HepG2 (cell line): ENCODE data around the gene TNFAIP8L3. TPM values are rescaled to one million over a fixed set of nuclear protein-coding genes. Genes with fewer than 3 reads are reported as not detected.
A peak's percentile ranks its signal among the peaks of the same experiment; 100 is the strongest.
"Not testable (repeated sequence)": the region's sequence is repeated elsewhere in the genome, so short reads cannot be mapped to it uniquely, and the experiment has no call there.

ENCODE experiments used
- ATAC-seq: fragments of 200-7000 bp; cut with Tn5 transposase; 3 replicates; pipeline ENCODE4 v1.9.1; 2020; ENCODE audit warnings: mild to moderate bottlenecking, moderate library complexity
- BruUV-seq: library from RNA; stranded (reverse); fragments of 400-500 nt; replicated peaks from 2 replicates; lab custom pipeline; 2021; lab: Mats Ljungman, UMichigan
- CTCF ChIA-PET: fragments of 300-600 bp; formaldehyde crosslinking; extraction: SDS; loops from one replicate; lab custom pipeline; 2021; ENCODE audit warnings: low total read pairs, inconsistent platforms, low intra/inter-chr PET ratio; lab: Yijun Ruan, JAX
- POLR2A ChIA-PET: fragments of 350-600 bp; sonication (Branson Sonifier 250); formaldehyde crosslinking; loops from one replicate; lab custom pipeline; 2020; ENCODE audit warnings: antibody characterized with exemption, inconsistent platforms; lab: Yijun Ruan, JAX
- DNase-seq: peaks from one replicate; pipeline ENCODE4 v3.0.0-alpha.2; 2015; ENCODE audit warnings: low spot score
- FAIRE-seq: peaks from 3 replicates; lab custom pipeline; 2011; peaks lifted over from hg19 to GRCh38; lab: Jason Lieb, UNC
- H2AFZ ChIP-seq: one replicate; pipeline ENCODE4 v1.6.1; 2011; ENCODE audit warnings: low read length, inconsistent platforms
- H3K27ac ChIP-seq: fragments of 300-600 bp; 3 replicates; pipeline ENCODE4 v1.8.0; 2011; ENCODE audit warnings: mixed run types, mild to moderate bottlenecking, mixed read lengths, low read length, inconsistent platforms; ENCODE audit not compliant: insufficient read depth; ENCODE audit errors: extremely low read length
- H3K27me3 ChIP-seq, 2 experiments: fragments of 200-600 bp in 1 of 2; 2 replicates in 1 of 2; 3 replicates in 1 of 2; pipeline versions ENCODE4 v1.6.0 to v1.8.0; 2011; ENCODE audit warnings: low read length in 2 of 2, mild to moderate bottlenecking in 2 of 2, moderate library complexity in 2 of 2, inconsistent platforms in 1 of 2; ENCODE audit not compliant: insufficient read depth in 2 of 2, control insufficient read depth in 1 of 2
- H3K36me3 ChIP-seq, 2 experiments: fragments of 200-600 bp in 1 of 2; replicated peaks in 1 of 2; 2 replicates in 1 of 2; 3 replicates in 1 of 2; pipeline versions ENCODE4 v1.5.1 to v1.8.0; 2011; ENCODE audit warnings: low read length in 2 of 2, inconsistent platforms in 1 of 2; ENCODE audit not compliant: insufficient read depth in 2 of 2, control insufficient read depth in 1 of 2
- H3K4me1 ChIP-seq: 2 replicates; pipeline ENCODE4 v1.5.1; 2012; ENCODE audit warnings: low read length, inconsistent platforms; ENCODE audit not compliant: insufficient read depth
- H3K4me2 ChIP-seq: 2 replicates; pipeline ENCODE4 v1.6.0; 2011; ENCODE audit warnings: low read depth, low read length, inconsistent platforms
- H3K4me3 ChIP-seq, 3 experiments: fragments of 200-600 bp in 1 of 3; sonication (generic), shearing (Covaris generic) in 1 of 3; replicated peaks in 1 of 3; 2 replicates each; pipeline ENCODE4 v1.5.1; 2011 to 2016; ENCODE audit warnings: low read length in 3 of 3, inconsistent platforms in 2 of 3, low read depth in 2 of 3, mild to moderate bottlenecking in 2 of 3, control low read depth in 1 of 3, mixed read lengths in 1 of 3; ENCODE audit not compliant: insufficient read depth in 1 of 3
- H3K79me2 ChIP-seq: one replicate; pipeline ENCODE4 v1.6.1; 2011; ENCODE audit warnings: low read length, inconsistent platforms; ENCODE audit not compliant: insufficient read depth
- H3K9ac ChIP-seq: 2 replicates; pipeline ENCODE4 v1.6.0; 2011; ENCODE audit warnings: mild to moderate bottlenecking, low read depth, low read length, inconsistent platforms; ENCODE audit not compliant: insufficient read depth
- H3K9me3 ChIP-seq: 2 replicates; pipeline ENCODE4 v1.5.1; 2012; ENCODE audit warnings: mild to moderate bottlenecking, low read length
- H4K20me1 ChIP-seq: 2 replicates; pipeline ENCODE4 v1.6.0; 2011; ENCODE audit warnings: inconsistent platforms, mild to moderate bottlenecking, low read length, moderate library complexity; ENCODE audit not compliant: insufficient read depth
- ONECUT2 ChIP-seq: sonication (generic); formaldehyde crosslinking; IDR thresholded peaks from 2 replicates; pipeline ENCODE4 v1.4.0; 2020; ENCODE audit warnings: missing genetic modification reagents
- TAF1 ChIP-seq: sonication (generic); formaldehyde crosslinking; IDR thresholded peaks from 2 replicates; pipeline ENCODE4 v1.4.0; 2020; ENCODE audit warnings: missing genetic modification reagents
- YY1 ChIP-seq: IDR thresholded peaks from 2 replicates; pipeline ENCODE4 v1.6.1; 2011; ENCODE audit warnings: low read length, low read depth, moderate library complexity, mild to moderate bottlenecking; ENCODE audit not compliant: insufficient read depth, insufficient replicate concordance
- WGBS: methylation state at CpG from one replicate; pipeline ENCODE4 v1.1.6; 2017; ENCODE audit warnings: low lambda C conversion rate; 5-methylcytosine and 5-hydroxymethylcytosine counted together
- in situ Hi-C: cut with HindIII; loops from 2 replicates; pipeline ENCODE4 v1.10.0; 2017; ENCODE audit warnings: low pct_unique_long_range_greater_than_20kb; ENCODE audit not compliant: extremely low pct_ligation_motif_present
- intact Hi-C: fragments of 100-400 bp; cut with micrococcal nuclease; formaldehyde crosslinking; loops from one replicate; pipeline ENCODE4 v1.10.0; 2022; ENCODE audit not compliant: unreplicated experiment
- polyA plus RNA-seq, 8 experiments: library from polyadenylated mRNA; depleted of rRNA in 3 of 8; stranded (reverse) in 7 of 8; unstranded in 1 of 8; fragments of >200 nt; fragmentation: Illumina TruSeq in 4 of 8; extraction: Trizol in 4 of 8; gene quantifications; 2 replicates each; pipeline versions ENCODE4 v1.2.1 to v1.2.3, GENCODE V29; 2011 to 2016; ENCODE audit warnings: low read depth in 4 of 8, missing spikeins in 1 of 8, mixed read lengths in 1 of 8; ENCODE audit not compliant: insufficient read depth in 1 of 8
- total RNA-seq, 5 experiments: library from RNA; depleted of rRNA; stranded (reverse); fragments of >200 nt; fragmentation: Illumina TruSeq; extraction: Trizol; gene quantifications; 2 replicates each; pipeline ENCODE4 v1.2.3, GENCODE V29; 2016; ENCODE audit warnings: low read depth in 1 of 5
- TF ChIP-seq, protein P1 (sequence below): sonication (generic); formaldehyde crosslinking; IDR thresholded peaks from 2 replicates; pipeline ENCODE4 v1.5.1; 2020; ENCODE audit warnings: mild to moderate bottlenecking, missing genetic modification reagents
- TF ChIP-seq, protein P2 (sequence below): sonication (generic); formaldehyde crosslinking; IDR thresholded peaks from 2 replicates; pipeline ENCODE4 v1.8.1; 2023; ENCODE audit warnings: missing genetic modification reagents, mild to moderate bottlenecking, borderline replicate concordance

TNFAIP8L3 gene
- total and polyA plus RNA-seq, 2 of the 13 experiments (the other 11 are each of a cell fraction or from before 2014, with no cell fraction given): 0.15 to 4.0 TPM

DNA sequence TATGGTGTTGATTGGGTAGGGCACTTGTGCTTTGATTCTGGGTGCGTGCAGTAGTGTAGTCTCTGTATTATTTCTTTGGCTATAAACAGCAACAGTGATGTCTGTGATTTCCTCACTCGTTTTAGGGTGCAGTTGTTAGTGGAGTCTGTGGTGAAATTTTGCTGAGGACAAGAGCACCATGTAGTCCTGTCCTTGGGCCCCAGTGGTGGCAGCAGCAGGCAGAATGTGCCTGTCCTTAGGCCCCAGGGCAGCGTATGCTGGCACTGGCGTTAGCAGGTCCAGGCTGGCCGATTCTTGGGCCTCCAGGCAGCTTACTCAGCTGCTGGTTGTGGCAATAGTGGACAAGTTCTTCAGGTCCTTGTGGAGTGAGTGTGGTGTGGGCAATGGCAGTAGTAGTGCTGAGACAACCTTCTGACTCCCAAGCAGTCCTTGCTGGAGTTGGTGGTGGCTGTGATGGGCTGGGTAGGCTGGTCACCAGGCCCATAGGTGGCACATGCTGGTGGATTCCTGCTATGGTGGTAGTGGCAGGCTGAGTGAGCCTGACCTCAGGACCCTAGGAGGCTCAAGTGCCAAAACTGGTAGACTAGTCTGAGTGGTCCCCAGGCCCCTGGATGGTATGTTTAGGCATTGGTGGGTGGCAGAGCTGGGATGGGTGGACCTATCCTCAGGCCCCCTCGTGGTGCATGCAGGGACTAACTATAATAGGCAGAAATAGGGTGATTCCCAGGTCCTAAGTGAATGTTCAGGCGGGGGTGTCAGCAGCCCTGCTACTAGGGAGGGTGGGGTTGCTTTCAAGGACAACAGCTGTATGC lies 56.3 kb downstream of the TNFAIP8L3 start (continued):
- TF ChIP-seq TAF1 (CRISPR knock-in tag) (0 out of 2 replicates have a peak, but pooled peaks have one; percentile 18), ONECUT2 (CRISPR knock-in tag) (no peak)
- TF ChIP-seq, all 625 proteins: peak for 18

DNA sequence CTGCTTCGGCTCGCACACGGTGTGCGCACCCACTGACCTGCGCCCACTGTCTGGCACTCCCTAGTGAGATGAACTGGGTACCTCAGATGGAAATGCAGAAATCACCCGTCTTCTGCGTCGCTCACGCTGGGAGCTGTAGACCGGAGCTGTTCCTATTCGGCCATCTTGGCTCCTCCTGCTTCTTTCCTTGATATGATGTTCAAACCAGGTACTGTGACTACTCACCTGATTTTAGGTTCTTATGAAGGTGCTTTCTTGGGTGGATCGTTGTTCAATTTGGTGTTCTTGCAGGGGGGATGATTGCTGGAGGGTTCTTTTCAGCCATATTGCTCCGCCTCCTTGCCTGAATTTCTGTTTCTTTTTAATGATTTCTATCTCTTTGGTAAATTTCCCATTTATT lies 57.2 kb downstream of the TNFAIP8L3 start:
- Histone ChIP-seq H3K27ac (peak overlapping the region; percentile 60), H3K4me1 (peaks cover 32% of the 10 kb centered on the region), H3K9ac (peak overlapping the region; percentile 68), H3K4me2 (peak overlapping the region; percentile 96), H3K4me3 (peak overlapping the region; percentile 69 to 77 (median 74)), H2AFZ (peak overlapping the region; percentile 76), H3K79me2 (peaks cover 34% of the 10 kb centered on the region)
- H3K36me3 ChIP-seq, H3K9me3 ChIP-seq, FAIRE-seq, in situ Hi-C loops, CTCF ChIA-PET, H4K20me1 ChIP-seq, H3K27me3 ChIP-seq: not testable (repeated sequence)
- WGBS: under 1% methylated on average over 8 of the region's 13 CpGs
- intact Hi-C loops: loop anchor here (2.0 kb wide), 1 partner anchor 27 kb away; no protein-coding TSS in a partner anchor
- DNase-seq (peak; percentile 9), ATAC-seq (peak; percentile 23; the same call in 2 of the 3 replicates)
- POLR2A ChIA-PET: interaction anchor here (0.8 to 1.3 kb wide), 2 partner anchors 9 to 11 kb away, joined by 3 to 5 read pairs; no protein-coding TSS in a partner anchor
- TF ChIP-seq, protein P1, sequence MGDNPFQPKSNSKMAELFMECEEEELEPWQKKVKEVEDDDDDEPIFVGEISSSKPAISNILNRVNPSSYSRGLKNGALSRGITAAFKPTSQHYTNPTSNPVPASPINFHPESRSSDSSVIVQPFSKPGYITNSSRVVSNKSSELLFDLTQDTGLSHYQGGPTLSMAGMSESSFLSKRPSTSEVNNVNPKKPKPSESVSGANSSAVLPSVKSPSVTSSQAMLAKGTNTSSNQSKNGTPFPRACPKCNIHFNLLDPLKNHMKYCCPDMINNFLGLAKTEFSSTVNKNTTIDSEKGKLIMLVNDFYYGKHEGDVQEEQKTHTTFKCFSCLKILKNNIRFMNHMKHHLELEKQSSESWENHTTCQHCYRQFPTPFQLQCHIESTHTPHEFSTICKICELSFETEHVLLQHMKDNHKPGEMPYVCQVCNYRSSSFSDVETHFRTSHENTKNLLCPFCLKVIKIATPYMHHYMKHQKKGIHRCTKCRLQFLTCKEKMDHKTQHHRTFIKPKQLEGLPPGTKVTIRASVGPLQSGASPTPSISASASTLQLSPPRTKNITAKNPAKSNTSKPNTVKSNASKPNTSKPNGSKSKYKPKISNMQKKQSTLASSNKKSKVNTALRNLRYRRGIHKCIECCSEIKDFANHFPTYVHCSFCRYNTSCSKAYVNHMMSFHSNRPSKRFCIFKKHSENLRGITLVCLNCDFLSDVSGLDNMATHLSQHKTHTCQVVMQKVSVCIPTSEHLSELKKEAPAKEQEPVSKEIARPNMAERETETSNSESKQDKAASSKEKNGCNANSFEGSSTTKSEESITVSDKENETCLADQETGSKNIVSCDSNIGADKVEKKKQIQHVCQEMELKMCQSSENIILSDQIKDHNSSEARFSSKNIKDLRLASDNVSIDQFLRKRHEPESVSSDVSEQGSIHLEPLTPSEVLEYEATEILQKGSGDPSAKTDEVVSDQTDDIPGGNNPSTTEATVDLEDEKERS (CRISPR knock-in tag): 0 out of 2 replicates have a peak, but pooled peaks have one; percentile 11
- TF ChIP-seq, protein P2, sequence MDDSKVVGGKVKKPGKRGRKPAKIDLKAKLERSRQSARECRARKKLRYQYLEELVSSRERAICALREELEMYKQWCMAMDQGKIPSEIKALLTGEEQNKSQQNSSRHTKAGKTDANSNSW (CRISPR knock-in tag): 0 out of 2 replicates have a peak, but pooled peaks have one; percentile 11
- peak; percentile 29; the same call in 1 of the 2 replicates for TF ChIP-seq TAF1 (CRISPR knock-in tag)
- peak; percentile 47 for TF ChIP-seq YY1
- BruUV-seq: TSS peak; percentile 66
